Measurements from ENCODE around the gene RERE. TPM values are rescaled to one million over a fixed set of nuclear protein-coding genes. Genes with fewer than 3 reads are reported as not detected.

The RERE gene
- total and polyA plus RNA-seq, 2 experiments from 2014 or later, result 39.8 to 62.8 TPM

- H3K79me2 ChIP-seq, result peaks cover 35% of the 10 kb centered on the region
- DNase-seq (ENCODE audit: low spot score), result no peak
Observed at GRCh38 chr1:8540261-8540941, 277.0 kb downstream of the RERE start.

GRCh38 chr1:8539683-8540082 lies 277.8 kb downstream of the RERE start:
- DNase-seq (ENCODE audit: low spot score), result no peak
- Histone ChIP-seq H3K36me3 (replicated peaks; ENCODE audit: insufficient read depth, low read depth) (no peaks in the 10 kb centered on the region), H3K4me1 (ENCODE audit: insufficient read depth) (peaks cover 4% of the 10 kb centered on the region), H3K27ac (no peak overlapping the region), H3K79me2 (peaks cover 38% of the 10 kb centered on the region), H2AFZ (no peak overlapping the region), H3K4me2 (no peak overlapping the region), H3K9me3 (ENCODE audit: low read depth) (no peaks in the 10 kb centered on the region), H3K4me3 (no peak overlapping the region), H4K20me1 (ENCODE audit: insufficient read depth, poor library complexity, severe bottlenecking) (no peaks in the 10 kb centered on the region), H3K27me3 (no peaks in the 10 kb centered on the region), H3K9me2 (replicated peaks; ENCODE audit: insufficient read depth) (no peaks in the 10 kb centered on the region)
- TF ChIP-seq EZH2phosphoT487 (IDR thresholded peaks at IDR 0.05; ENCODE audit: low read depth, severe bottlenecking, unreplicated experiment), result no peak
- TF ChIP-seq, protein P1, sequence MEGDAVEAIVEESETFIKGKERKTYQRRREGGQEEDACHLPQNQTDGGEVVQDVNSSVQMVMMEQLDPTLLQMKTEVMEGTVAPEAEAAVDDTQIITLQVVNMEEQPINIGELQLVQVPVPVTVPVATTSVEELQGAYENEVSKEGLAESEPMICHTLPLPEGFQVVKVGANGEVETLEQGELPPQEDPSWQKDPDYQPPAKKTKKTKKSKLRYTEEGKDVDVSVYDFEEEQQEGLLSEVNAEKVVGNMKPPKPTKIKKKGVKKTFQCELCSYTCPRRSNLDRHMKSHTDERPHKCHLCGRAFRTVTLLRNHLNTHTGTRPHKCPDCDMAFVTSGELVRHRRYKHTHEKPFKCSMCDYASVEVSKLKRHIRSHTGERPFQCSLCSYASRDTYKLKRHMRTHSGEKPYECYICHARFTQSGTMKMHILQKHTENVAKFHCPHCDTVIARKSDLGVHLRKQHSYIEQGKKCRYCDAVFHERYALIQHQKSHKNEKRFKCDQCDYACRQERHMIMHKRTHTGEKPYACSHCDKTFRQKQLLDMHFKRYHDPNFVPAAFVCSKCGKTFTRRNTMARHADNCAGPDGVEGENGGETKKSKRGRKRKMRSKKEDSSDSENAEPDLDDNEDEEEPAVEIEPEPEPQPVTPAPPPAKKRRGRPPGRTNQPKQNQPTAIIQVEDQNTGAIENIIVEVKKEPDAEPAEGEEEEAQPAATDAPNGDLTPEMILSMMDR (IDR thresholded peaks at IDR 0.05; ENCODE audit: poor library complexity), result no peak
- no peak for TF ChIP-seq EZH2 (IDR thresholded peaks at IDR 0.05; ENCODE audit: borderline replicate concordance)
- 98% methylated on average over 4 of the region's 4 CpGs for WGBS (ENCODE audit: low lambda C conversion rate, missing lambda C conversion rate)

More at GRCh38 chr1:8540261-8540941, 277.0 kb downstream of the RERE start:
- H3K9me3 ChIP-seq (ENCODE audit: low read depth), result no peaks in the 10 kb centered on the region
- H3K9me2 ChIP-seq (replicated peaks; ENCODE audit: insufficient read depth), result no peaks in the 10 kb centered on the region
- peaks cover 4% of the 10 kb centered on the region for H3K4me1 ChIP-seq (ENCODE audit: insufficient read depth)
- H3K4me2 ChIP-seq, result no peak overlapping the region
- no peaks in the 10 kb centered on the region for H4K20me1 ChIP-seq (ENCODE audit: insufficient read depth, poor library complexity, severe bottlenecking)
- WGBS (ENCODE audit: low lambda C conversion rate, missing lambda C conversion rate), result 78% methylated on average over 3 of the region's 3 CpGs
- H3K27ac ChIP-seq, result peak overlapping the region; percentile 51
- no peak overlapping the region for H3K4me3 ChIP-seq
- TF ChIP-seq EZH2 (IDR thresholded peaks at IDR 0.05; ENCODE audit: borderline replicate concordance), result no peak
- no peak for TF ChIP-seq EZH2phosphoT487 (IDR thresholded peaks at IDR 0.05; ENCODE audit: low read depth, severe bottlenecking, unreplicated experiment)
- TF ChIP-seq, protein P1 (IDR thresholded peaks at IDR 0.05; ENCODE audit: poor library complexity), result no peak
- no peaks in the 10 kb centered on the region for H3K27me3 ChIP-seq
- H2AFZ ChIP-seq, result no peak overlapping the region
- no peaks in the 10 kb centered on the region for H3K36me3 ChIP-seq (replicated peaks; ENCODE audit: insufficient read depth, low read depth)

GRCh38 chr1:8538502-8538901 lies 278.9 kb downstream of the RERE start:
- Histone ChIP-seq H3K27me3 (no peaks in the 10 kb centered on the region), H3K9me3 (ENCODE audit: low read depth) (no peaks in the 10 kb centered on the region), H3K9me2 (replicated peaks; ENCODE audit: insufficient read depth) (no peaks in the 10 kb centered on the region), H3K4me2 (no peak overlapping the region), H4K20me1 (ENCODE audit: insufficient read depth, poor library complexity, severe bottlenecking) (peaks cover 3% of the 10 kb centered on the region), H3K4me1 (ENCODE audit: insufficient read depth) (peaks cover 4% of the 10 kb centered on the region), H2AFZ (no peak overlapping the region), H3K27ac (no peak overlapping the region), H3K36me3 (replicated peaks; ENCODE audit: insufficient read depth, low read depth) (no peaks in the 10 kb centered on the region), H3K4me3 (no peak overlapping the region), H3K79me2 (peaks cover 40% of the 10 kb centered on the region)
- DNase-seq (ENCODE audit: low spot score), result no peak
- 88% methylated on average over 3 of the region's 3 CpGs for WGBS (ENCODE audit: low lambda C conversion rate, missing lambda C conversion rate)
- TF ChIP-seq EZH2 (IDR thresholded peaks at IDR 0.05; ENCODE audit: borderline replicate concordance), result no peak
- TF ChIP-seq, protein P1 (IDR thresholded peaks at IDR 0.05; ENCODE audit: poor library complexity), result no peak
- TF ChIP-seq EZH2phosphoT487 (IDR thresholded peaks at IDR 0.05; ENCODE audit: low read depth, severe bottlenecking, unreplicated experiment), result no peak

All from hepatocyte (in vitro differentiated cells).